Cerebellar cortex (tissue), 1 donor: Measurements from ENCODE around the gene LRRC46.
A peak's percentile ranks its signal among the peaks of the same experiment; 100 is the strongest.

Source experiments
- DNase-seq: peaks from one replicate; pipeline ENCODE4 v3.0.0-alpha.2; 2015; ENCODE audit warnings: low spot score

Gene LRRC46

GRCh38 chr17:47831934-47832327 lies 461 bp downstream of the LRRC46 start:
- DNase-seq, result no peak

DNA sequence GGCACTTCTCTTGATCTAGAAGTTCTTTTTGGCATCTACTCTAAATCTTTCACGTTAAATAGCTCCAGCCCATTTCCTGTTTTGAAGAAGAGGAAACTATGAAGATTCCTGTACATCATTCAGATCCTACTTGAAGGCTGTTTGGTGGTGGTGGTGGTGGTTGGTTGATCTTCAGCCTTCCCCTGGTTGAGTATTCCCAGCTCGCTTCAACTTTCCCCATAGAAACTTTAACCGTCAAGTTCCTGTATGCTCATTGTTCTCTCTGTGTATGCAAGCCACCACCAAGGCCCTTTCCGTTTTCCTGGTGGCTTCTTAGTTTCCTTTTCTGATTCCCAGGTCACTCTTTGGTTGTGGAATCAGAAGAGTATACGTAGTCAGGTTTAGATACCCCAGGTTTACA lies 3.3 kb downstream of the LRRC46 start:
- DNase-seq, result no peak

- no peak for DNase-seq
Observed at GRCh38 chr17:47836601-47837000, 5.1 kb downstream of the LRRC46 start.

DNA sequence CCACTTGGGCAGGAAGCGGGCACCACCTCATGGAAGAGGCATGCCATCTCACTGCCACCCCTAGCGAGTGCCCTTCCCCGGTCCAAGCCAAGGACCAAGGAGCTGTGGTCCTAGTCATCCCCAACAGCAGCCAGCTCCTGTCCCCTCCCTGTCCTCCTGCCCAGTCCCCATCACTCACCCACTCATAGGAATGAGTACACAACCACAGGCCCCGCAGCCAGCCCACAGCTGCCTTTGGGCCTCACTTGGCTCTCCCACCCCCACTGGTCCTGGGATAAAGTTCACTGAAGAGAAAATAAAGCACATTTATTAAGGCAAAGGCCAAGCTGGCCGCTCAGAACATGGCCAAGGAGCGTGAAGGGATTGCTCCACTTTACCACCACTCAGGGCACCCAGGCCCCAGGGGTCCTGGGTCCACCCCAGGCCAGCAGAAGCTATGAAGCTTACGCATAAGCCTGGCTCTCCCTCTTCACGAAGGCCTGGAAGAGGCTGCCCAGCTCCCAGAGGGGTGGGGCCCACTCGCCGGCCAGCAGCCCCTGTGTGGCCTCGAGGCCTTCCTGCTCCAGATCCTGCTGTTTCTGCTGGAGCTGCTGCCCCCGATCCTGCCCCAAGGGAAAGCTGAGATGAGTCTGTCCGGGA lies 6.0 kb downstream of the LRRC46 start:
- DNase-seq, result no peak

- DNase-seq, result no peak
Observed at GRCh38 chr17:47838636-47839035, 7.2 kb downstream of the LRRC46 start.

- DNase-seq, result no peak
Observed at GRCh38 chr17:47839071-47839470, 7.6 kb downstream of the LRRC46 start.

DNA sequence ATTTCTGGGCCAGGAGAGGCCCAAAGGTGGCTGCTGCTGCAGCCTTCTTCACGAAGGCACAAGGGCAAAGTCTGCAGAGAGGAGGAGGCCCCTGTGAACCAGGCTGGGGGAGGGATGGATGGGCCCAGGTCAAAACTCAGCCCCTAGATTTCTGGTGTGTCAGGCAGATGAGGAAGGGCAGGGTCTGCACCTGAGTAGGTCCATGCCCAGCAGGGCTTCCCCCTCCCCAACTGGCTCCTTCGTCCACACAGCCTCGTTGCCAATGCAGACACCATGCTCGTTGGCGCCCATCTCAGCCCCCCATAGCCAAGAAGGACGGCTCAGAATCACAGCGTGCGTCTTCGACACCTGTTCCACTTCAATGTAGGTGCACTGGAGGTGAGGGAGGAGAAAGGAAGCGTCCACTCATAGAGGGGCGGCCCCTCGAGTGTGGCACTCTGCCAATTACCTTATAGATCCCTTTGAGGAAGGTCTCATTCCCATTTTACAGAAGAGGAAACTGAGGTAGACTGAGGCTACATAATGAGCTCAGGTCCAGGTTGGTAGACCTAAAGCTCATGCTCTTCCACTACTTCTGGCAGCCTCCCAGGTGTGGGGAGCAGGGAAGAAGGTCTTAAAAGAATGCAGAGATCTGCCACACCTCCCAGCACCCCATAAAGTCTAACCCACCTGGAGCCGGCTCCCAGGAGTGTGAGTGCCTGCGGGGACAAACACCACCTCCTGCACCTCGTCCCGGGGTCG lies 8.7 kb downstream of the LRRC46 start:
- DNase-seq, result peak; percentile 37

GRCh38 chr17:47840742-47841487 lies 9.4 kb downstream of the LRRC46 start, which contains the start of gene SCRN2:
Gene SCRN2 (minus strand): TSS chr17:47841273. CDS start chr17:47840843, 430 bp downstream.
- DNase-seq, result peak; percentile 89

DNA sequence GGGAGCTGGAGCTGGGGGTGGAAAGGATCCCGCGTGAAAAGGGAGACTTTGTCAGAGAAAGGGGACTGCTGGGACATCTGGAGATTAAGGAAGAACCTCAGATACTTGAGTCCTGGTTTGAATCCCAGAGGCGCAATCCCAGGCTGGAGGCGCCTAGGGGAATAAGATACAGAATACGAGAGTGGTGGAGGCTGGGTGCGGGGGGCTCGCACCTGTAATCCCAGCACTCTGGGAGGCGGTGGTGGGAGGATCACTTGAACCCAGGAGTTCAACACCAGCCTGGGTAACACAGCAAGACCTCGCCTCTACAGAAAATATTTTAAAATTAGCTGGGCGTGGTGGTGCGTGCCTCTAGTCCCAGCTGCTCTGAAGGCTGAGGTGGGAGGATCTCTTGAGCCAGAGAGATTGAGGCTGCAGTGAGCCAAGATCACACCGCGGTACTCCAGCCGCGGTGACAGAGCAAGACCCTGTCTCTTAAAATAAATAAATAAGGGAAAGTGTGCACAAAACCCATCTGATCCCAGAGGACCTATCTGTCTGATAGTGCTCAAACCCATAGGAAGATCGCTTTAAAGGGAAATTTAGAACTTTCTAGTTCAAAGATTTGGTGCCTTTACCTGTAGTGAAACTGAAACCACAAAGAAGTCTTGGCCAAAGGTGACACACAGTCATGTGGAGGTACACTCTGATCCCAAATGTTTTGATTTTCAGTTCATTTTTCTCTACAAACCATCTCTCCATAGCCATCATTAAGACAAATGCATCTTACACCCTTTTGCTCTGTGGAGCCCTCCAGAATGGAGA lies 10.2 kb downstream of the LRRC46 start:
- DNase-seq, result no peak

GRCh38 chr17:47843391-47843730 lies 11.9 kb downstream of the LRRC46 start:
- no peak for DNase-seq

- no peak for DNase-seq
Observed at GRCh38 chr17:47844227-47844626, 12.8 kb downstream of the LRRC46 start.

GRCh38 chr17:47844814-47845715 lies 13.6 kb downstream of the LRRC46 start:
- DNase-seq, result no peak

DNA sequence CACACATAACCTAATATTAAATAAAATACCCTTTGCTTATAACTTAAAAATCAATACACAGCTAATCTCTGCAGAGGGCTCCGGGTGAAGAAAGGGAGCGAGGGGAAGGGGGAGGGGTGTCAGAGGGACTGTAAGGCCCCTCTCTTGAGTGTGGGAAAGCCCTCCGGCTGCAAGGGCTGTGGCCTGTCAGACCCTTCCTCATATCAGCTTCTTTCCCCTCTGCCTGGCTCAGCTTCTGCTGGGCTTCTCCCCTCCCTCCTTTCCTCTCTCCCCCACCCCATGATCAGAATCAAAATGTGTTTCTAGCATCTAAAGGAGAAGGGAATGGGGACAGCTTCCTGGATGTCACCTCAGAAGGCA lies 14.2 kb downstream of the LRRC46 start:
- no peak for DNase-seq

- no peak for DNase-seq
Observed at GRCh38 chr17:47846716-47847340, 15.4 kb downstream of the LRRC46 start.

DNA sequence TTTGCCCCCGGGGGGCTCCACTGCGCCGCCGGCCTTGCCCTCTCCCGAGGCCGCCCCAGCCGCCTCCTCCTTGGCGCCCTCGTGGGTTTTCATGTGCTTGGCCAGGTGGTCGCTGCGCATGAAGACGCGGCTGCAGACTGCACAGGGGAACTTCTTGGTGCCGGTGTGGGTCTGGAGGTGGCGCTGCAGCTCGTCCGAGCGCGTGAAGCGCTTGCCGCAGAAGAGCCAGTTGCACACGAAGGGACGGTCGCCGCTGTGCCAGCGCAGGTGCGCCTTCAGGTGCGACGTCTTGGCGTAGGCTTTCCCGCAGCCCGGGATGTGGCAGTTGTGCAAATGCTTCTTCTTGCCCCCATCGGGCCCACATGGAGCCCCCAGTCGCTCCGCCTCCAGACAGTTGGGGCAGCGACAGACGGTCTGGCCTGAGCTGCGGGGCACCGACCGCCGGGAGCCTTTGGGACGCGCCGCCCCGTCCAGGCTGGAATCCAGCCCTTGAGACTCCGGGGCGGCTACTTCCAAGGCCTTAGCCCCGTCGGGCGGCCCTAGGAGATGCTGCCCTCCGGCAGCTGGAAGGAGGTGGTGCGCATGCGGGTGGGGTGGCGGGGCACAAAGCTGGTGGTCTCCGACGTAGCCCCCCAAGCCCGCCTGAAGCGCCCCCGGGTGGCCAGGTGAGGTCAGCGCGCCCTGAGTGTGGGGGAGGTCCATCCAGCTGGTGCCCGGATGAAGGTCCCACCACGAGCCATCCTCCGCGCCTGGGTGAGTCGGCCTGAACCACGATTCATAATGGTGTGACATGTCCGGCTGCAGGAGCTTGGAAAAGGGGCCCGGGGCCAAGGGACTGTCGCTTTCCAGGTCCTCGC lies 16.1 kb downstream of the LRRC46 start:
- DNase-seq, result no peak

GRCh38 chr17:47848198-47848513 lies 16.7 kb downstream of the LRRC46 start:
- DNase-seq, result no peak

- DNase-seq, result peak; percentile 19
Observed at GRCh38 chr17:47850373-47850691, 18.9 kb downstream of the LRRC46 start.

- DNase-seq, result peak; percentile 70
Observed at GRCh38 chr17:47850692-47851573, 19.5 kb downstream of the LRRC46 start, which contains the start of gene SP6. Gene SP6 (minus strand): TSS chr17:47851163. CDS start chr17:47848429, 2,734 bp downstream.

GRCh38 chr17:47851764-47852112 lies 20.3 kb downstream of the LRRC46 start:
- DNase-seq, result no peak
